Stimulated activated CD4-positive, alpha-beta T cell treated with anti-CD3 and anti-CD28 coated beads, TNF-alpha, amount 100 ng/mL, for 1 hour (primary cell): Measurements from ENCODE around the gene IGSF21.

ENCODE experiments used
- DNase-seq, 3 donors: peaks; one replicate each; pipeline ENCODE4 v3.0.0-alpha.2; 2020; ENCODE audit warnings: low read depth in 3 of 3, low spot score in 1 of 3

IGSF21 gene

DNA sequence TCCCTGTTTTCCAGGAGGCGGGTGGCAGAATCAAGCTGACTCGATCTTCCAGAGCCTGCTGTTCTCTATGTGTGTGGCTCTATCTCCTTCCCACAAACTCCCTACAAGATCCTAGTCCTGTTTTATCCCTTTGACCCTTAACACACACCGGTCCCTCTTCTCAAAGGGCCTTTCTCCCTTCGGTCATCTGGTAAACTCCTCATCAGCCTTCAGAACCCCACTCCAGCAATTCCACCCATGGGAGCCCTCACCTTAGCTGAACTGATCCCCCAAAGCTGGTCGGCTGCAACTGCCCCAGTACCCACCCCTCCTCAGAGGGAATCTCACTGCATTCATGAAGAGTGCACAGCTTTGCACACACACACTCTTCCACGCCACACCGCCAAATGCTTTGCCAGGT lies 184.9 kb downstream of the IGSF21 start:
- DNase-seq = no peak

DNA sequence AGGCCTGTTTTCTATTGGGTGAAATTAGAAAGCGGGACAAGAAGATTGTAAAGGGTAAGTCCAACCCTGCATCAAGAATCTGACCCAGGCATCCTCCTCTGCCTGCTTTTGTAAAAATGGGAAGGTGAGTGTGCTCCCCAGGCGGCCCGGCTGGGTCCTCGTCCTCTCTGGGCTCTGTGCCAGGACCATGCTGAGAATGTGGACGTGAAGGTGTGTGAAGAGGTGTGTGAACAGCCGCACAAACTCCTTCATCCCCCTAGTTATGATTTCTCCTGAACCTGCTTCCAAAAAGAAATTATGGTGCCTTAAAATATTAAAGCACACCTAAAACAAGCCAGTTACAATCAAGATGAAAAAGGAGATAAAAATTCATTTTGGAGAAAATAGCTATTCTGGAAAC lies 185.7 kb downstream of the IGSF21 start:
- no peak for DNase-seq

DNA sequence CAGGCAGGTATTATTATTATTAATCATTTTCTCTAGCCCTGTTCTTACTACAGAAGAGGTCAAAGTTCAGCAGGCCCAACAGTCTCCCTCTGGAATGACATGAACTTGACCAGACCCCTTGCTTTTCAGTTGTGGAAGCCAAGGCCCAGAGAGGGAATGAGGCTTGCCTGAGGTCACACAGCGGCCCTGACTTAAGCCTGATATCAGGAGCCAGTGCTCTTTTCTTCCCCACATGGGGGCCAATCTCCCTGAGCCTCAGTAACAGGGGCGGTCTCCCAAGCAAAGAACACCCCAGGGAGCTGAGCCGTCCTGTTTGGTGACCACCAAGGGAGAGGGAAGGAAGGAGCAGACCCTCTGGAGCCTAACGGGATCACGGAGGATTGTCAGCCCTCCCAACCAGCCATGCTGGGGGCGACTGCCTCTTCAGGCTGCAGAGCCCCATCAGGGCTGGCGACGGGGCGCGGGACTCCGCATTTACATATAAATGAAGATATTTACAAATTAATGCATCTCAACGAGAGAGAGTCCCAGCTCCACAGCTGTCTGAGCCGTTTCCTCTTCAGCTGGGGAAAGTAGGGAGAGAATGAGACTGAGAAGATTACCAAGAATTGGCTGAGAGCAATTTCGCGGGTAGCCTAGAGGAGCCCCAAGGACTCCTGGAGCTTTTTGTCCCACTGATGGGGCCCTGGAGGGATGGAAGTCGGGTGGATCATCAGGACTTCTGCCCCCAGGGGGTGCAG lies 187.0 kb downstream of the IGSF21 start:
- no peak for DNase-seq

DNA sequence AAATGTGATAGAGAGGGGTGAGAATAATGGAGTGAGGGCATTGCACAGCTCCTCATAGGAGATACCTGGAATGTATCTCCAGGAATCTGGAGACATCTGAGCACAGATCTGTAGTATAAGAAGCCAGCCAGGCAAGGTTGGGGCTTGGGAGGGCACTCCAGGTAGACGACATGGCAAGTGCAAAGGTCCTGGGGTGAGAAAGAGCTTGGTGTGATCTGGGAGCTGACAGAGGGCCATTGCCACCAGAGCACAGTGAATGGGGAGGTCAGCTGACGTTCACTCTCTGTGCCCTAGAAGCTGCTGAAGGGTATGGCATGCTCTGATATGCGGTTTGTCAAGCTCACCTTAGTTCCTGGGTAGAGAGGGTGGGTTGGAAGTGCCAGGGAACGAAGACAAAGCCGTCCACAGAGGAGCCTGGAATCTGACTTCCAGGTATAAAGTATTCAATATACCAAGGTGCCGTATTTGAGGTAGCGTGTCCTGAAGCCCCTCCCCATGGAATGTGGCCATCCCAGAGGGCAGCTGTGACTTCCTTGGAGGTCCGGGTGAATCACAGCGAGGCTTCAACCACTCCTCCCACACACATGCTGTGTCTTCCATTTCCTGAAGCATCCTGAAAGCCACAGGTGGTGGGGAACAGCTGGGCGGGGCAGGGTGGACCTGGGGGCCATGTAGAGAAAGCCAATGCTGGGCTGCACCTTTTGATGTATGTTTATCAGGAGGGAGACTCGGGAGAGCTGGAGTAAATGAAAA lies 190.5 kb downstream of the IGSF21 start:
- no peak for DNase-seq

DNA sequence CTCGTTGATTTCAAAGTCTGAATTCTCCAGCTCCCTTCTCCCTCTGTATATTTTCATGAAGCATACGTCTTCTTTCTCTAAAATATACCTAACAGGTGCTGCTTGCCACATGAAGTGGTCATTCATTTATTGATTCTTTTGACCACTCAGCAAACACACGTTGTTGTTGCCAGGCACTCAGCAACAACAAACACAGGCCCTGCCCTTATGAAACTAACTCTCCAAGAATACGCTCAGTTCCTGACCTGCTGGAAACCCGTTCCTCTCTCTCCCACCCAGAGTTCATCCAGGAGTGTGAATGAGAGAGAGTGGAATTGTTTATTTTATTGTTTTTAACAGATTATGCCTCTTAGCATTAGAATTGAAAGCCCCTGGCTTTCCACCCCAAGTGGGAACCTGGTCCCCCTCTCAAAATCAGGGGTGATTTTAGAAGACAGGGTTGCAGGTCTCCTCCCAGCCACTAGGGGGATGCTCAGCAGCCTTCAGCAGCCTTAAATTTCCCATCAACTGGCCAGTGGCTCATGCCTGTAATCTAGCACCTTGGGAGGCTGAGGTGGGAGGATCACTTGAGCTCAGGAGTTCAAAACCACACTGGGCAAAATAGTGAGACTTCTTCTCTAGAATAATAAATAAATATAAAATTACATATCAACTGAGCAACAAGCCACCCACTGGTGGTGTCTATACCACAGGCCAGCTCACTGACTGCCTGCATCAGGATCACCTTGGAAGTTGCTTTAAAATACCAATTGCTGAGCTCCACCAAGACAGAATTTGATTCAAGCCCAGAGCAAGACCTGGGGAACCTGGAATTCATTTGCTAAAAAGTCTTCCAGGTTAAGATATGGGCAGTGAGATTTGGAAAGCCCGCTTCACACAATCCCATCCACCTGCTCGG lies 192.1 kb downstream of the IGSF21 start:
- peak in 1 of 3 donors; percentile 2 for DNase-seq

DNA sequence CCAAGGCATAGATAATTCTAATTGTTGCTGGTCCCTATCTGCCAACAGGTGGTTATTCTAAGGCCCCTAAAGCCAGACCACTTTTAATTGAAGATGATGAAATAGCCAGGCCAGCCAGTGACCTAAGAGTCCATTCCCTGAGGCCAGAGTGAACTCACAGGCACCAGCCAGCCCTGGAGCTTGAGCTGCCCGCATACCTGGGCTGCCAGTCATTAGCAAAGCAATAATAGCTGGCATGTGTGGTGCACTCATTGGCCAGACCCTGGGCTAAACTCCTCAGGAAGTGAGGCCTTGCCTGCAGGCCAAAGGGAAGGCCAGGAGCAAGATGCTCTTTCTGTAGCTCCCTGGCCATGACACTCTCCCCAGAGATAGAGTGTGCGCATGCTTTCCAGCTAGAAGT lies 192.8 kb downstream of the IGSF21 start:
- DNase-seq = no peak

DNA sequence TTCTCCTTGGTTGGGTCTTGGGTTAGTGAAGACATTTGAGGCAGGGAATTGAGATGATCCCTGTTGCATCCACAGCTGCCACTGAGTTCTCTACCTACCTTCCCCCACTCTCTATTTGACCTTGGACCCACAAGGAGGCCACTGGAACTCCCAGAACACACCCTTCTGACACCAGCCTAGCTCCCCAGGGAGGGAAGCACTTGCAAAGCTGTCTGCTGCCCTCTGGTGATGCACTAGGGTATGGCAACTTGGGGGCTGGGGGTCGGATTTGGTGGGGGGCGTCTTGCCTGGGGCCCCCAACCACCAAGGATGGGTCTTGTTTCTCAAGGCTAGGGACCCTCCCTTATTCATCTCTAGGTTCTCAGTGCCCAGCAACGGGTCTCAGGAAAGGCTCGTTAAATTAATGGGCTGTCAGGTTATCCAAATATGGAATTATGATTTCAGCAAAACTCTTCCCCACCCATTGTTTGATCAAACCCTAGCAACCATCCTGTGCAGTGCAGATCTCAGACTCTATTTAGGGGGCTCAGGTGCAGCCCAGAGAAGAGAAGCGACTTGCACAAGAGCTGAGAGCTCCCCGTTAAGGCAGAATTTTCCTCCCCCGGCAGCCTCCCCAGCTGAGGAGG lies 195.3 kb downstream of the IGSF21 start:
- no peak for DNase-seq

DNA sequence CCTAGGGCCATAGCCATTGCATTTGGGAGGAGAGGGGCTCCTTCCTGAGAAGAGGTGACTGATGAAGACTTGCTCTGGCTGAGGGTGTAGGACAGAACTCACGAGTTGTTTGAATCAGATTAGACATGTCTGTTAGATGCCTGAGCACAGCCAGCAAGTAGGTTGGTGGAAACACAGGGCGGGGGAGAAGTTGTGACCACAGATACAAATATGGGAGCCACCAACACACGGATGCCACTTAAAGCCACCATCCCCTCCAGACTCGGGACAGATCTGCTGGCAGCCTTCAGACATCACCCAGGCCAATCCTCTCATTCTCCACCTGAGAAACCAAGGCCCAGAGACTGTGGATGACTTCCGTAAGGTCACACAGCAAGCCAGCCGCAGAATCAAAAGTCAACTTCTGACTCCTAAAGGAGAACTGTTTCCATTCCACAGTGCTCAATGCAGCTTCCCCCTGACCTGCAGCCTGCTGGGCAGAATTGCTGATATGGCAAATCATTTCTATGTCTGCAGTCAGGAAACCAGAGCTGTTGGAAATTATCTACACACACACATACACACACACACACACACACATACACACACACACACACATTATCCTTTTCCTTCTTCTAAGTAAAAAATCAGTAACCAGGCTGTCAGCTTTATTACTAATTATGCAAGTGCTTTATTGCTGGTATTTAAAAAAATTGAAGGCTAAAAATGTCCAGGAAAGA lies 196.7 kb downstream of the IGSF21 start:
- DNase-seq = no peak

DNA sequence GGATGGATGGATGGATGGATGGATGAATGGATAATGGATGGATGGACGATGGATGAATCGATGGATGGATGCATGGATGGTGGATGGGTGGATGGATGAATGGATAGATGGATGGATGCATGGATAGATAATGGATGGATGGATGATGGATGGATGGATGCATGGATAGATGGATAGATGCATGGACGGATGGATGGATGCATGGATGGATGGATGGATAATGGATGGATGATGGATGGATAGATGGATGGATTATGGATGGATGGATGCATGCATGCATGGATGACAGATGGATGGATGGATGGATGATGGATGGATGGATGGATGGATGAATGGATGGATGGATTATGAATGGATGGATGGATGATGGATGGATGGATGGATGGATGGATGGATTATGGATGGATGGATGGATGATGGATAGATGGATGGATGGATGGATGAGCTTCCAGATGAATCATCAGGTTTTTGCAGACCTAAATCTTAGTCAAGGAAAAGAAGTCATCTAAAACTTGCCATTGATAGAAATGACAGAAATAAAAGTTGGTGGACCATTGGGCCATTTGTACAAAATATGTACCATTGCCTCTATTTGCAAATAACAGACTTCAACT lies 197.7 kb downstream of the IGSF21 start:
- DNase-seq = no peak

DNA sequence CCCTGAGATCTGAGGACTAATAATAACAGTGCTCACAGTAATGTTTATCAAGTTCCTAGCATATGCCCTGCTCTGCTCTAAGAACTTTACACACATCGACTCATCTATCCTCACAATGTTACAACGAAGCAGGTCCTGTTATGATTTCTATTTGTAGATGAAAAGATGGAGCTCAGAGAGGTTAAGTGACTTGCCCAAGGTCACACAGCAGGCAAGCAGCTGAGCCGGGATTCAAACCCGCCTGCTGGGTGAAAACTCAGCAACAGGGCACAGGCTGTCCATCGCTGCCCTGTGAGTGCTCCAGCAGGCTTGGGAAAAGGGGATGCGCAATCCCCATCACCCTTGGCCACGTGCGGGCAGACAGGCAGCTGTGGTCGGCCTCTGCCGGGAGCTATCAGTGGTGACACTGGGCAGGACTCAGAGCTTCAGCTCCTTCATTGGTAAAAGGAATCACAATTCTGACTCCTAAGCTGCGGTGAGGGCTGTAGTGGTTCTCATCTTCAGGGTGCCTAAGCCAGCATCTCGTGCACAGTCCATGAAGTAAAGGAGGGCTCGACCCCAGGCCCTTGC lies 199.8 kb downstream of the IGSF21 start:
- no peak for DNase-seq

DNA sequence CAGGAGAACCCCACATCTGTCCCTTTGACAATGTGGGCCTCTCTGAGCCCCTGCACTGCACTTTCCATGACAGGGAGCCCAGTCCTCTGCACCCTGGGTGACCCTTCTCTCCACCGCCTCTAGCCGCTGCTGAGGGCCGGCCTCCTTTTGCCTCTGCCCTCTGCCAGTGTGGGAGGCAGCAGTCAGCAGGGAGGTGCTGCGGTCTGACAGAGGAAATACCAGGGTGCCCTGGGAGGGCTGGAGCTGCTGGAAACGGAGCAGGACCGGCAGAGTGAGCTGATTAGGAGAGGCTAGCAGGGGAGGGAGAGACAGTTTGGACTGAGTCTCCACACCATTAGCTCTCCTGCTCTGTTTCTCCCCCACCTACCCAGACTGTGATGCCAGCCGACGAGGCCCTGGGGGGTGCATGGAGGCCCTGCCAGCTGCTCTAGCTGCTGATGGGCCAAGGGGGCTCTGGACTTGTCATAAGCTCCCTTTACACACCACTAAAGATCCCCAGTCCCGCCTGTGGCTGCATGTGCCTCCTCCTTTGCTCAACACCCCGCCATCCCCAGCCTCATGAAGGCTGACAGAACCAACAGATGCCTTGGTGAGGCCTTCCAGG lies 202.1 kb downstream of the IGSF21 start:
- no peak for DNase-seq

DNA sequence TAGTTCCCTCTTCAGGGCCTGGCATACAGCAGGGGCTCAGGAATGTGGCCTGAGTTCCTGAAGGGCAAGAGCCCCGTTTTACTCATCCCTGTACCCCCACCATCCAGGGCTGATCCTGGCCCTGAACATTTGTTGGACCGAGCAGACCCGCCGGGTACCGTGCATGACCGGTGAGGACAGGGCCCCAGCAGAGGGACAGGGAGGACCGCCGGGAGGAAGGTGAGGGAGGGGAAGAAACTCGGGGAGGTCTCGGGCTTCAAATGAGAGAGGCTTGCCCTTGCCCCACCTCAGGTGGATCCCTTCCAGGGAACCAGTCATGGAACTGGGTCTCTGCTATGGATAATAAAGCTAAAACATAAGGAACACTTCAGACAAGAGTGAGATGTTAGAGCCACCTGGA lies 205.4 kb downstream of the IGSF21 start:
- no peak for DNase-seq

DNA sequence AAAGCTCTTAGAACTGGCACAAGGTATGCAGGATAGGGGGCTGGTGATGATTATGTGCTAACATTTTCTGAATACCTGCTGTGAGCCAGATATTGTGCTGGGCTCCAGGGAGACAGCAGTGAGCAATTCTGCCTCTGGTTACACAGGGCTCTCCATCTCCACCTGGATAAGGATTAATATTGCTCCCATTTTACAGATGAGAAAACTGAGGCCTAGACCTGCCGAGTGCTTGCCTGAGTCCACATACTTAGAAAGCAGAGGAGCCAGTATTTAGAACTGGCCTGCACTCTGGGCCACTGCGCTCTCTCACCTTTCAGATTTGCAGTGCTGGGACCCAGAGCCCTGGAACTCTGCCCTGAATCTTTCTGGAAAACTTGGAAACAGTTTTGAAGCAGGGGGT lies 205.9 kb downstream of the IGSF21 start:
- no peak for DNase-seq

DNA sequence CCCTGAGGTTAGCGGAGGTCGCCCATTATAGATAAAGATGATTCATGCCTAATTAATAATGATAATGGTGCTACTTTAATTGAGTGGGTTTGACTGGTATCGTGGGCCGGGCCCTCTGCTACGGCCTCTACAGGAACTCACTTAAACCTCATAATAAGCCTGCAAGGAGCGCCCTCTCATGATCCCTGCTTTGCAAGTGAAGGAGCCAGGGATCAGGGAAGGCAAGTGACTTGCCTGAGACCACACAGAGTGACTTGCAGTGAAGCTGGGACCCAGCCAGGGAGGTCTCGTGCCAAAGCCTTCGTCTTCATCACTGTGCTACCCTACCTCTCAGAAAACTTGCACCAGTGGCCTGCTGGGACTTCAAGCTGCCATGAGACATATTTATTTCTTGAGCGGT lies 206.8 kb downstream of the IGSF21 start:
- no peak for DNase-seq

DNA sequence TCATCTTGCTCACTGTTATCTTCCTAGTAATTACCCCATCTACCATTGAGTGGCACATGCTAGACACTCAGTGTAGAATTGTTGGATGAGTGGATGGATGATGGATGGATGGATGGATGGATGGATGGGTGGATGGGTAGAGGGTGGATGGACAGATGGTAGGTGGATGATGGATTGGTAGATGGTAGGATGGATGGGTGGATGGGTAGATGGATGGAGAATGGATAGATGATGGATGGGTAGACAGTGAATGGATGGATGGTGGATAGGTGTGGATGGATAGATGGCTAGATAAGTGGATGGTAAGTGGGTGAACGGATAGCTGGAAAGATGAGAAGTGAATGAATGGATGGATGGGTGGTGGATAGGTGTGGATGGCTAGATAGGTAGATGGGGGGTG lies 207.9 kb downstream of the IGSF21 start:
- no peak for DNase-seq

DNA sequence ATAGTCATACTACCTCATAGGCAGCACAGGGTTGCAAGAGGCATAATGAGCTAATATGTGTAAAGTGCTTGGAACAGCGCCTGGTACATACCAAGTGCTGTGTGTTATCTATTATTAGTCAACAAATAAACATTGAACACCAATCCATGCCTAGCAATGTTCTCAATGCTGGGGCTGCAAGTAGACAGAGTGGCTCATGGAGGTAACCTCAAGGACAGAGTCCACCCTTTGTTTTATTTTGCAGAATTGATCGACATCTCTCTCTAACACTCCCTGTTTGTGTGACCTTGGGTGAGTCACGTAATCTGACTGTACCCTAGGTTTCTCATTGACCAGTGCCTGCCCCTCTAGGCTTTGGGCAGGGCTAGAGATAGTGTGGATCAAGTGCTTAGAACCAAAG lies 209.2 kb downstream of the IGSF21 start:
- DNase-seq = no peak

DNA sequence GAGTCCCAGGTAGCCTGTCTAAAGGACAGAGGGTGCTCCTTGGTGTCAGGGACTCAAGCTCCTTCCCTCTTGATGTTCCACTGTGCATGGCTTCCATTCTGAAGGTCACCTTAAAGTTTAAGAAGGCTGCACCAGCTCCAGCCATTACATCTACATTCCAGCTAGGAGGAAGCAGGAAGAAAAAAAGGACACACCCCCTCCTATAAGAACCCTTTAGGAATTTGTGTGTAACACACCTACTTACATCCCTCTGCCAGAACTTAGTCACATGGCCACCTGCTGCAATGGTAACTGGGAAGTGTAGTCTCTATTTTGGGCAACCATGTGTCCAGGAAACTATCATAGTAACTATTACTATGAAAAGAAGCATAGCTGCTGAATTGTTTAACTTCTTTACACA lies 211.5 kb downstream of the IGSF21 start:
- DNase-seq = no peak

DNA sequence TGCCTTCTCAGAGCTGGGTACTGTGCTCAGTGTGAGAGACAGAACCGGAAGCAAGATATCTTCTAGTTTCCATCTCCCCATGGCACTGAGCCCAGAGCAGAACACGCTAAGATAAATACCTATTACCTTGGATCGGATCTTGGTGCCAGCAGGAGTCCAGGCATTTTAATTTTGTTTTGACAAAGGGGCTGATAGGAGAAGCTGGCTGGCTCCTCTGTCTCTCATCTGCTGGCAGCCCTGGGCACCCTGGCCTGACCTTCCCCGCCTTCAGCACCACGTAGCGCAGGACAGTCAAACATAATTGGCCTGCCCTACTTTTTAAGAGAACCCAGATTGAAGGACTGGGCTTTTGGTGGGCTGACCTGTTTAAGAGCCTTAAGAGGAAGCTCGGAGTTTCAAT lies 212.5 kb downstream of the IGSF21 start:
- DNase-seq = no peak

DNA sequence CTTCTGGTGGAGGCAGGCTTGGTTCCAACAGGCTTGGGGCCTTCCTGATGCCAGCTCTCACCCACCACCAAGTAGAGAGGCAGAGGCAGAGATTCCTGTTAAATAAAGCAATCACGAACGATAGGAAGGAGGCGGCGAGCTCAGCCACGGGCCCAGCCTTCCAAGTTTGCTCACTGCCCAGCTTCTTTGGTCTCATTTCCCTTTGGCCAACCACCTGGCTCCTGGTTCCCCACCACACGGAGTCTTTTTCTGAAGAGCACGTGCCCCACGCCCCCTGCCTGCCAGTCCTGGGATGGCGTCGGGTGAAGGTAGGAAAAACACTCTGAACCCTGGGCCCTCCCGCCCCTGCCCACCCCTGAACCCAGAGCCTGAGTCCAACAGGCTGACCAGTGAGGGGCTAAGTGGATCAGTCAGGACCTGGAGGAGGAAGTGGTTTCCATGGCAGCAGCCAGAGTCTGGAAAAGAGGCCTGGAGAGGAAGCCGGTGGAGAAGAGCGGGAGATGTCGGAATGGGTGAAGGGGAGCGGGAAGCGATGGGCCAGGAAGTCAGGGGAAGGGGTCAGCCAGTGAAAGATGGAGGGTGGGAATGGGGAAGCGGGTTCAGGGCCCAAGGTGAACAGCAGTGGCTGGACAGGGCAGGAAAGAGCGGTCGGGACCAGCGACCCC lies 214.9 kb downstream of the IGSF21 start:
- no peak for DNase-seq
